Adrenal gland (tissue), 12 donors: ENCODE measurements around the gene KIF9. TPM values are rescaled to one million over a fixed set of nuclear protein-coding genes. Genes with fewer than 3 reads are reported as not detected.
"Not testable (repeated sequence)": the region's sequence is repeated elsewhere in the genome, so short reads cannot be mapped to it uniquely, and the experiment has no call there.

Experiments
- DNase-seq, 7 donors: peaks; one replicate each; pipeline ENCODE4 v3.0.0-alpha.2; 2019 to 2020
- H3K27ac ChIP-seq, 5 donors: fragments of 200-600 bp; sonication (generic) in 4 of 5; 1 replicate in 3 of 5; 2 replicates in 2 of 5; pipeline versions ENCODE4 v1.5.1 to v1.8.0; 2016 to 2020; ENCODE audit warnings: mild to moderate bottlenecking in 1 of 5
- H3K27me3 ChIP-seq: fragments of 200-600 bp; 2 replicates; pipeline ENCODE4 v1.8.0; 2021
- H3K36me3 ChIP-seq, 2 donors: fragments of 200-600 bp; replicated peaks in 1 of 2; 1 replicate in 1 of 2; 2 replicates in 1 of 2; pipeline versions ENCODE4 v1.5.1 to v1.8.0; 2018 to 2022
- H3K4me1 ChIP-seq, 2 donors: fragments of 200-600 bp; replicated peaks in 1 of 2; 1 replicate in 1 of 2; 2 replicates in 1 of 2; pipeline versions ENCODE4 v1.5.1 to v1.8.0; 2018 to 2021
- H3K4me3 ChIP-seq, 4 donors: fragments of 200-600 bp; sonication (generic) in 3 of 4; one replicate each; pipeline ENCODE4 v1.5.1; 2016 to 2018
- H3K9me3 ChIP-seq, 3 donors: fragments of 200-600 bp; sonication (generic) in 1 of 3; replicated peaks in 1 of 3; 1 replicate in 2 of 3; 2 replicates in 1 of 3; pipeline versions ENCODE4 v1.5.1 to v1.8.0; 2016 to 2021
- CTCF ChIP-seq, 6 experiments: fragments of 450-650 bp in 4 of 6; fragments of 200-600 bp in 2 of 6; sonication (generic) in 1 of 6; IDR thresholded peaks; 1 replicate in 5 of 6; 2 replicates in 1 of 6; pipeline versions ENCODE4 v1.5.1 to v1.8.0; 2016 to 2021; ENCODE audit warnings: antibody characterized with exemption in 6 of 6, mild to moderate bottlenecking in 2 of 6, moderate library complexity in 1 of 6
- POLR2A ChIP-seq, 2 donors: fragments of 450-650 bp; IDR thresholded peaks; one replicate each; pipeline ENCODE4 v1.6.1; 2017; ENCODE audit warnings: antibody characterized with exemption in 2 of 2, mild to moderate bottlenecking in 2 of 2, moderate library complexity in 1 of 2
- WGBS, 4 donors: extraction: QIAGEN DNeasy Blood & Tissue Kit in 2 of 4; methylation state at CpG; one replicate each; pipeline versions ENCODE4 v1.1.5 to v1.1.7; 2013 to 2017; 5-methylcytosine and 5-hydroxymethylcytosine counted together
- intact Hi-C, 2 donors: fragments of 100-400 bp; cut with DNase I; formaldehyde crosslinking; loops; one replicate each; pipeline versions ENCODE4 v1.14.1 to v1.15.0; 2022 to 2023
- polyA plus RNA-seq, 3 donors: library from polyadenylated mRNA; stranded (reverse); fragments of 200-250 nt in 2 of 3; fragments of 350-450 nt in 1 of 3; fragmentation: Illumina TruSeq in 1 of 3; extraction: RNeasy Lipid Tissue Mini Kit (QIAGEN cat#74804) in 1 of 3; gene quantifications; one replicate each; pipeline ENCODE4 v1.2.3, GENCODE V29; 2013 to 2014
- small RNA-seq, 2 donors: library from RNA; depleted of rRNA; stranded (forward); fragments of <200 nt; gene quantifications; one replicate each; pipeline ENCODE3, GENCODE V24; 2016
- total RNA-seq, 9 donors: library from RNA; depleted of rRNA in 4 of 9; stranded (reverse); fragments of >200 nt in 4 of 9; fragments of 120-200 nt in 1 of 9; fragmentation: NEBNext Ultra II Directional in 1 of 9; extraction: Animal tissue kit (Norgen Biotek cat#: 25700) in 1 of 9; gene quantifications; one replicate each; pipeline versions ENCODE4 v1.1.0 to v1.2.4, GENCODE V29; 2013 to 2023
- donor health status: healthy with polysubstance abuse.
- donor health status: Bipolar disorder and iron deficiency.
- donor health status: DM: yes; HTN: yes; CAD: no.
- donor health status: DM: no; HTN: no; CAD: no.
- donor health status: DM: no; HTN: no; CAD: no.
- donor health status: DM: yes; HTN: yes; CAD: no.

KIF9 gene
- total and polyA plus RNA-seq, 12 donors, result 1.1 to 12.8 (median 5.5) TPM

GRCh38 chr3:47194994-47195393, 87.6 kb downstream of the KIF9 start:
- intact Hi-C loops, result no loop called here
- Histone ChIP-seq H3K4me1 (no peaks in the 10 kb centered on the region), H3K4me3 (no peak overlapping the region), H3K9me3 (no peaks in the 10 kb centered on the region), H3K36me3 (no peaks in the 10 kb centered on the region), H3K27ac (no peak overlapping the region), H3K27me3 (no peaks in the 10 kb centered on the region)
- TF ChIP-seq CTCF (IDR thresholded peaks at IDR 0.05) (no peak), POLR2A (IDR thresholded peaks at IDR 0.05) (no peak)
- 93 to 98% (median 96%) methylated on average over 2 of the region's 2 CpGs for WGBS, 4 donors
- no peak for DNase-seq

GRCh38 chr3:47193871-47194859, 88.4 kb downstream of the KIF9 start:
- DNase-seq, result no peak
- H3K36me3 ChIP-seq, result no peaks in the 10 kb centered on the region
- no peaks in the 10 kb centered on the region for H3K4me1 ChIP-seq
- no peak overlapping the region for H3K27ac ChIP-seq
- H3K27me3 ChIP-seq, result no peaks in the 10 kb centered on the region
- intact Hi-C loops, result no loop called here
- 86 to 93% (median 91%) methylated on average over 4 of the region's 4 CpGs for WGBS, 4 donors
- no peak overlapping the region for H3K4me3 ChIP-seq
- no peaks in the 10 kb centered on the region for H3K9me3 ChIP-seq
- no peak for TF ChIP-seq POLR2A (IDR thresholded peaks at IDR 0.05)
- no peak for TF ChIP-seq CTCF (IDR thresholded peaks at IDR 0.05)

GRCh38 chr3:47186285-47186684, 96.3 kb downstream of the KIF9 start:
- DNase-seq, result no peak
- H3K36me3 ChIP-seq, result no peaks in the 10 kb centered on the region
- WGBS, 4 donors, result 83 to 94% (median 85%) methylated on average over 2 of the region's 2 CpGs
- H3K27ac ChIP-seq, result no peak overlapping the region
- no peaks in the 10 kb centered on the region for H3K4me1 ChIP-seq
- TF ChIP-seq CTCF (IDR thresholded peaks at IDR 0.05) (no peak), POLR2A (IDR thresholded peaks at IDR 0.05) (no peak)
- intact Hi-C loops, result no loop called here
- no peaks in the 10 kb centered on the region for H3K9me3 ChIP-seq
- no peaks in the 10 kb centered on the region for H3K27me3 ChIP-seq
- no peak overlapping the region for H3K4me3 ChIP-seq

GRCh38 chr3:47181685-47182084, 100.9 kb downstream of the KIF9 start:
- H3K4me1 ChIP-seq, H3K27ac ChIP-seq, H3K27me3 ChIP-seq, H3K36me3 ChIP-seq, intact Hi-C loops, DNase-seq, H3K9me3 ChIP-seq, H3K4me3 ChIP-seq: not testable (repeated sequence)
- WGBS, 4 donors, result 91 to 97% (median 95%) methylated on average over 4 of the region's 4 CpGs

GRCh38 chr3:47180011-47180410, 102.6 kb downstream of the KIF9 start:
- peak in 2 of 7 donors; percentile 21 to 27 for DNase-seq
- H3K27ac ChIP-seq, intact Hi-C loops, H3K36me3 ChIP-seq, H3K4me1 ChIP-seq, H3K27me3 ChIP-seq, H3K4me3 ChIP-seq, H3K9me3 ChIP-seq: not testable (repeated sequence)
- 87 to 94% (median 90%) methylated on average over 12 of the region's 12 CpGs for WGBS, 4 donors

Small RNA genes within 50 kb of the gene (small RNA-seq; reads per million reads assigned to genes)
- gene SNORD13P3, result 0 reads per million in 2 donors

Other genes starting within 250 kb of the KIF9 start
- 10 to 100 TPM; 27.0 to 58.9 (median 48.4) TPM for gene SETD2, start 118.7 kb downstream of the KIF9 start, total RNA-seq
- gene SETD2, start 118.7 kb downstream of the KIF9 start, polyA plus RNA-seq, result 10 to 100 TPM; 12.6 to 33.1 (median 15.6) TPM
- gene KLHL18, start 145 bp upstream of the KIF9 start, total RNA-seq, result 10 to 100 TPM; 10.6 to 62.1 (median 30.5) TPM
- gene KLHL18, start 145 bp upstream of the KIF9 start, polyA plus RNA-seq, result 10 to 100 TPM; 14.3 to 42.5 (median 20.9) TPM
- 10 to 100 TPM; 10.4 to 69.6 (median 34.8) TPM for gene PTPN23, start 98.2 kb upstream of the KIF9 start, total RNA-seq
- 10 to 100 TPM in 2 of 3 donors, 1 to 10 TPM in 1; 8.4 to 70.0 (median 26.7) TPM for gene PTPN23, start 98.2 kb upstream of the KIF9 start, polyA plus RNA-seq
- gene SCAP, start 193.1 kb upstream of the KIF9 start, total RNA-seq, result 100 to 1,000 TPM; 126 to 954 (median 170) TPM
- gene SCAP, start 193.1 kb upstream of the KIF9 start, polyA plus RNA-seq, result 100 to 1,000 TPM; 130 to 560 (median 182) TPM
- gene ELP6, start 230.9 kb upstream of the KIF9 start, total RNA-seq, result 100 to 1,000 TPM in 1 of 9 donors, 10 to 100 TPM in 8; 41.3 to 125 (median 45.4) TPM
- 10 to 100 TPM; 46.5 to 53.7 (median 51.7) TPM for gene ELP6, start 230.9 kb upstream of the KIF9 start, polyA plus RNA-seq